Activated naive CD8-positive, alpha-beta T cell treated with anti-CD3 and anti-CD28 coated beads, Interleukin-2, amount 50 U/mL, for 24 hours (primary cell): ENCODE measurements around the gene CYP19A1.

Source experiments
- ATAC-seq: fragments of 150-1000 bp; cut with Tn5 transposase; one replicate; pipeline ENCODE4 v1.10.0; 2021
- DNase-seq: peaks from one replicate; pipeline ENCODE4 v3.0.0; 2021
- H3K27ac Mint-ChIP-seq: one replicate; pipeline ENCODE4 v1.8.0; 2021; ENCODE audit warnings: mild to moderate bottlenecking, mixed read lengths
- H3K27me3 Mint-ChIP-seq: one replicate; pipeline ENCODE4 v1.8.0; 2021; ENCODE audit warnings: mixed read lengths
- H3K36me3 Mint-ChIP-seq: one replicate; pipeline ENCODE4 v1.8.0; 2021; ENCODE audit warnings: low read depth, mixed read lengths
- H3K4me1 Mint-ChIP-seq: one replicate; pipeline ENCODE4 v1.8.0; 2021; ENCODE audit warnings: mixed read lengths
- H3K4me3 Mint-ChIP-seq: one replicate; pipeline ENCODE4 v1.8.0; 2021; ENCODE audit warnings: mild to moderate bottlenecking, moderate library complexity, mixed read lengths
- H3K9me3 Mint-ChIP-seq: one replicate; pipeline ENCODE4 v1.8.0; 2021; ENCODE audit warnings: mixed read lengths

Gene CYP19A1

DNA sequence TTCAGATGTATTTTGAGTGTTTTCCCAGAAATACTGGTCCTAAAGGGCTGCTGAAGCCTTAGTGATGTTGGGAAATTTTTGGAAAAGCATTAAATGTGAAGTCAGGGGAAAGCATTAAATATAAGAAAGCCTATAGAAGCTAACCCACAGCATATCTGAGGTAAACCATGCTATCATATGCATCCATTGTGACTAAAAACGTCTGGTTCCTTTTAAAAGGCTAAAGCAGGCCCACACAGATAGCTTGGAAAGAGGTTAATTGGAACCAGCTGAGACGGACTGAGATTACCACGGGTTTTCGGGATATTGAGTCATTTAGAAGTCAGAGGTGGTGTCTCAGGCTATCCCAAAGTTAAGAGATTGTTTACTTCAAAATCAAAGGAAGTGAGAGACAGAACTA lies 78.2 kb downstream of the CYP19A1 start:
- Mint-ChIP-seq H3K9me3 (peaks cover 7% of the 10 kb centered on the region), H3K4me3 (no peak overlapping the region), H3K36me3 (no peaks in the 10 kb centered on the region), H3K27ac (no peak overlapping the region), H3K27me3 (peaks cover 4% of the 10 kb centered on the region), H3K4me1 (no peaks in the 10 kb centered on the region)
- ATAC-seq (no peak), DNase-seq (no peak)

- DNase-seq (no peak), ATAC-seq (no peak)
- Mint-ChIP-seq H3K27me3 (peaks cover 8% of the 10 kb centered on the region), H3K36me3 (no peaks in the 10 kb centered on the region), H3K9me3 (no peaks in the 10 kb centered on the region), H3K4me3 (no peak overlapping the region), H3K4me1 (no peaks in the 10 kb centered on the region), H3K27ac (no peak overlapping the region)
These were observed 82.9 kb downstream of the CYP19A1 start for GRCh38 chr15:51255533-51255932.

GRCh38 chr15:51253366-51253765 lies 85.0 kb downstream of the CYP19A1 start:
- ATAC-seq (no peak), DNase-seq (no peak)
- Mint-ChIP-seq H3K4me1 (no peaks in the 10 kb centered on the region), H3K27me3 (peaks cover 14% of the 10 kb centered on the region), H3K4me3 (no peak overlapping the region), H3K36me3 (no peaks in the 10 kb centered on the region), H3K9me3 (no peaks in the 10 kb centered on the region), H3K27ac (no peak overlapping the region)

- DNase-seq (no peak), ATAC-seq (no peak)
- peaks cover 13% of the 10 kb centered on the region for H3K27me3 Mint-ChIP-seq
- no peak overlapping the region for H3K27ac Mint-ChIP-seq
- no peaks in the 10 kb centered on the region for H3K9me3 Mint-ChIP-seq
- no peaks in the 10 kb centered on the region for H3K4me1 Mint-ChIP-seq
- H3K4me3 Mint-ChIP-seq, result no peak overlapping the region
- H3K36me3 Mint-ChIP-seq, result no peaks in the 10 kb centered on the region
These were observed 85.7 kb downstream of the CYP19A1 start for GRCh38 chr15:51252671-51253070.

GRCh38 chr15:51251556-51251955 lies 86.8 kb downstream of the CYP19A1 start:
- H3K9me3 Mint-ChIP-seq, result no peaks in the 10 kb centered on the region
- DNase-seq, result no peak
- peaks cover 15% of the 10 kb centered on the region for H3K27me3 Mint-ChIP-seq
- no peaks in the 10 kb centered on the region for H3K4me1 Mint-ChIP-seq
- H3K4me3 Mint-ChIP-seq, result no peak overlapping the region
- no peak for ATAC-seq
- H3K36me3 Mint-ChIP-seq, result no peaks in the 10 kb centered on the region
- H3K27ac Mint-ChIP-seq, result no peak overlapping the region

DNA sequence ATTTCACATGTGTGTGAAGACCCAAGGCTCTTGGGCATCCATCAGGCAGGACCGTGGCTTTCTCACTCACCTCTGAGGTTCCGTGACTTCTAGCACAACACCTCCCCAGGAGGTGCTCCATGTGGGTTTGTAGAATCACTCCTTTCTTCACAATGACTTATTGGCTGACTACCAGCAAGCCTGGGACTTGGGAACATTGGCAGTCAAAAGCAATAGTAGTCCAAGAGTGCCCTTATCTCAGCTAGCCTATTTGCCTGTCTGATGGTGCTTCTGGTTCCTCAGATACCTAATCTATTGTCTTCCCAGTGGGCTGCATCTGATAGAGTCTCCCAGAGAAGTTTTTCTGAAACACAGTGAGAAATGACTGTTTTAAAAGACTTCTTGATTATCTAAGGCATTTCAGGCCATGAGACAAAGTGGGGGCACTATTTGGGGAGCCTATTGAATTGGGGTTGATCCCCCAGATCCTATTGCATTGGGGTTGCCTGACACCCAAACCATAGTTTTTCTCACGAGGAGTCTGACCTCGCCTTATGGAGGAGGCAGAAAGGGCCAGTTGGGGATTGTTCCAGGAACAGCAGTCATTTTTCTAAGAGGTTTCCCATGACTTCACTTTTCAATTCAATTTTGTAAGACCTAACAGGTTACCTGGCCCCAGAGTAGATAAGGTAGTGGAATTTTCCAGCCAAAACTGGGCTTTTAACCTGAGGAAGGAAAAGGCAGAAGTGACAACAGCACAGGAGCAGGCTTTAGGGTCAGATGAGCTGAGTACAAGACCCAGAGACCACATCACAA lies 88.0 kb downstream of the CYP19A1 start:
- Mint-ChIP-seq H3K9me3 (no peaks in the 10 kb centered on the region), H3K36me3 (no peaks in the 10 kb centered on the region)
- no peak for DNase-seq

GRCh38 chr15:51245628-51246027 lies 92.8 kb downstream of the CYP19A1 start:
- ATAC-seq (no peak), DNase-seq (no peak)
- H3K27me3 Mint-ChIP-seq, result peaks cover 10% of the 10 kb centered on the region
- H3K4me3 Mint-ChIP-seq, result no peak overlapping the region
- peaks cover 7% of the 10 kb centered on the region for H3K4me1 Mint-ChIP-seq
- H3K27ac Mint-ChIP-seq, result no peak overlapping the region
- H3K36me3 Mint-ChIP-seq, result no peaks in the 10 kb centered on the region
- H3K9me3 Mint-ChIP-seq, result no peaks in the 10 kb centered on the region

More for the DNA sequence above, 88.0 kb downstream of the CYP19A1 start:
- no peak for ATAC-seq
- Mint-ChIP-seq H3K4me1 (no peaks in the 10 kb centered on the region), H3K27me3 (peaks cover 15% of the 10 kb centered on the region), H3K4me3 (no peak overlapping the region), H3K27ac (no peak overlapping the region)

- Mint-ChIP-seq H3K4me3 (no peak overlapping the region), H3K36me3 (no peaks in the 10 kb centered on the region), H3K27ac (no peak overlapping the region), H3K9me3 (no peaks in the 10 kb centered on the region), H3K27me3 (peaks cover 8% of the 10 kb centered on the region), H3K4me1 (peaks cover 8% of the 10 kb centered on the region)
- no peak for ATAC-seq
- DNase-seq, result no peak
These were observed 94.0 kb downstream of the CYP19A1 start for GRCh38 chr15:51244423-51244869.

DNA sequence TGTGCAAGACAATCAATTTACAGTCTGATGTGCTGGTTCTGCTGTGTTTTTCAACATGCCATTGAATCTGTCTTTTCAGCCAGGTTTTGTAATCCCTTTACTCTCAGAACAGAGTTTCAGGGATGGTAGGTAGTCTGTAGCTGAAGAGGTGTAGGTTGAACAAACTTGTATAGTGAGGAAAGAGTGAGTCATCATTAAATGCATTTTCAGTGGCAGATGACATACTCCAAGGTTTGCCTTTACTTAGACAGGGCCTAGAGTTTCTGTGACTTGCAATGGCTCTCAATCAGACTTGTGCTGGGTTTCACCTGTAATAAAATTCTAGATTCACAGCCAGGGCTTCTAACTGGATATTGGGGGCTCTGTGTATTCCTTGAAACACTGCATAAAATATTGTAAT lies 94.6 kb downstream of the CYP19A1 start:
- peaks cover 4% of the 10 kb centered on the region for H3K27me3 Mint-ChIP-seq
- no peaks in the 10 kb centered on the region for H3K36me3 Mint-ChIP-seq
- H3K9me3 Mint-ChIP-seq, result no peaks in the 10 kb centered on the region
- ATAC-seq (peak; percentile 72), DNase-seq (no peak)
- peaks cover 8% of the 10 kb centered on the region for H3K4me1 Mint-ChIP-seq
- no peak overlapping the region for H3K4me3 Mint-ChIP-seq
- H3K27ac Mint-ChIP-seq, result no peak overlapping the region

GRCh38 chr15:51240066-51240465 lies 98.3 kb downstream of the CYP19A1 start:
- Mint-ChIP-seq H3K9me3 (no peaks in the 10 kb centered on the region), H3K27me3 (peaks cover 13% of the 10 kb centered on the region), H3K4me3 (no peak overlapping the region), H3K27ac (no peak overlapping the region), H3K4me1 (peaks cover 8% of the 10 kb centered on the region), H3K36me3 (no peaks in the 10 kb centered on the region)
- DNase-seq (no peak), ATAC-seq (no peak)

GRCh38 chr15:51237816-51238215 lies 100.6 kb downstream of the CYP19A1 start:
- DNase-seq, result no peak
- Mint-ChIP-seq H3K27me3 (peaks cover 19% of the 10 kb centered on the region), H3K36me3 (no peaks in the 10 kb centered on the region), H3K9me3 (no peaks in the 10 kb centered on the region), H3K27ac (no peak overlapping the region), H3K4me3 (no peak overlapping the region), H3K4me1 (peaks cover 2% of the 10 kb centered on the region)
- ATAC-seq, result no peak

DNA sequence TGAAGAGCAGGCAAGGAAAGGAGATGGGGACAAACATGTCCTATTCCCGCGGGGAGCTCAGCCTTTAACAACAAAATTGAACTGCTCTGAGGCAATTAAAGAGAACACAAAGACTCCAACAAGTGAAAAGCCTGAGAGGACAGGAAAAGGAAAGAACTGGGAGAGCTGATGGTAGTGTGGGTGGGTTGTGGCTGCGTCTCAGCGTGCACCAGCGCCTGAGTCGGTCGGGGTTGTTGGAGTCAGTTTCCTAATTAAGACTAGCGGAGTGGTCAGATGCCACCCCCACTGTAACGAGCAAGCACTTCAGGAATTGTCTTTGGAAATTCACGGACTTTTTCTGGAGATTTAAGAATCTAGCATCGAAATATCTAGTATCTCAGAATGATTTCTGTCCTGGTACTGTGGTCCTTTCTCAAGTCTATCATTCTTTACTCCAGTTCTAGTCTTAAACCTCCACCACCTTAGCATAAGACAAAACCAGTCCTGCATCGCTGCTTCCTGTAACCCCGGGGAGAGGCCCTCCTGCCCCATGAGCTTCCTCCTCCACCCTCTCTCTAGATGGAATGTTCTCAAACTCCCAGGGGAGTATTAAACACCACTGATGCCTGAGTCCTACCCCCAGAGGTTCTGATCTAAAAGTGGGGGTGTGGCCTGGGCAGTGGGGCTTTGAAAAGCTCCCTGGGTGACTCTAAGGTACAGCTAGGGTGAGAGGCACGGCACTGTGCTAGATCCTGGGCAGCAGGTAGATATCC lies 104.0 kb downstream of the CYP19A1 start:
- Mint-ChIP-seq H3K4me3 (no peak overlapping the region), H3K27me3 (peaks cover 17% of the 10 kb centered on the region), H3K9me3 (no peaks in the 10 kb centered on the region), H3K36me3 (no peaks in the 10 kb centered on the region), H3K4me1 (no peaks in the 10 kb centered on the region), H3K27ac (no peak overlapping the region)
- DNase-seq (no peak), ATAC-seq (no peak)

GRCh38 chr15:51232581-51232980 lies 105.8 kb downstream of the CYP19A1 start:
- Mint-ChIP-seq H3K4me3 (no peak overlapping the region), H3K36me3 (no peaks in the 10 kb centered on the region), H3K27ac (no peak overlapping the region), H3K27me3 (peaks cover 17% of the 10 kb centered on the region), H3K4me1 (peaks cover 7% of the 10 kb centered on the region), H3K9me3 (no peaks in the 10 kb centered on the region)
- no peak for DNase-seq
- no peak for ATAC-seq

GRCh38 chr15:51229907-51230330 lies 108.5 kb downstream of the CYP19A1 start:
- ATAC-seq (no peak), DNase-seq (no peak)
- Mint-ChIP-seq H3K4me3 (no peak overlapping the region), H3K4me1 (peaks cover 7% of the 10 kb centered on the region), H3K36me3 (no peaks in the 10 kb centered on the region), H3K9me3 (no peaks in the 10 kb centered on the region), H3K27me3 (peaks cover 6% of the 10 kb centered on the region), H3K27ac (no peak overlapping the region)
